Skin epidermis (tissue), 12 donors: ENCODE data around the gene CCDC112.
"Not testable (repeated sequence)": the region's sequence is repeated elsewhere in the genome, so short reads cannot be mapped to it uniquely, and the experiment has no call there.

Experiments used
- H3K27ac ChIP-seq, 21 experiments: fragments of 200-600 bp; sonication (generic) in 11 of 21; one replicate each; pipeline ENCODE4 v1.5.0; 2020; ENCODE audit warnings: mild to moderate bottlenecking in 3 of 21, inconsistent platforms in 2 of 21, moderate library complexity in 2 of 21
- H3K4me3 ChIP-seq, 7 experiments: fragments of 200-600 bp; sonication (generic) in 2 of 7; one replicate each; pipeline ENCODE4 v1.5.0; 2020; ENCODE audit warnings: inconsistent platforms in 2 of 7, mild to moderate bottlenecking in 2 of 7, moderate library complexity in 1 of 7

Gene CCDC112, protein sequence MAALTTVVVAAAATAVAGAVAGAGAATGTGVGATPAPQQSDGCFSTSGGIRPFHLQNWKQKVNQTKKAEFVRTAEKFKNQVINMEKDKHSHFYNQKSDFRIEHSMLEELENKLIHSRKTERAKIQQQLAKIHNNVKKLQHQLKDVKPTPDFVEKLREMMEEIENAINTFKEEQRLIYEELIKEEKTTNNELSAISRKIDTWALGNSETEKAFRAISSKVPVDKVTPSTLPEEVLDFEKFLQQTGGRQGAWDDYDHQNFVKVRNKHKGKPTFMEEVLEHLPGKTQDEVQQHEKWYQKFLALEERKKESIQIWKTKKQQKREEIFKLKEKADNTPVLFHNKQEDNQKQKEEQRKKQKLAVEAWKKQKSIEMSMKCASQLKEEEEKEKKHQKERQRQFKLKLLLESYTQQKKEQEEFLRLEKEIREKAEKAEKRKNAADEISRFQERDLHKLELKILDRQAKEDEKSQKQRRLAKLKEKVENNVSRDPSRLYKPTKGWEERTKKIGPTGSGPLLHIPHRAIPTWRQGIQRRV

GRCh38 chr5:115296124-115297022 lies at the start of gene CCDC112:
CCDC112 (minus strand) TSS chr5:115296654; CDS start chr5:115296543, 111 bp downstream.
- H3K27ac ChIP-seq, result peak within 1 kb of the TSS in 20 of 21 experiments; percentile 12 to 79 (median 67)
- H3K4me3 ChIP-seq, result peak within 1 kb of the TSS; percentile 65 to 91 (median 80)

GRCh38 chr5:115345344-115345743 lies 48.9 kb upstream of the CCDC112 start:
- Histone ChIP-seq H3K27ac (no peak overlapping the region), H3K4me3 (no peak overlapping the region)

DNA sequence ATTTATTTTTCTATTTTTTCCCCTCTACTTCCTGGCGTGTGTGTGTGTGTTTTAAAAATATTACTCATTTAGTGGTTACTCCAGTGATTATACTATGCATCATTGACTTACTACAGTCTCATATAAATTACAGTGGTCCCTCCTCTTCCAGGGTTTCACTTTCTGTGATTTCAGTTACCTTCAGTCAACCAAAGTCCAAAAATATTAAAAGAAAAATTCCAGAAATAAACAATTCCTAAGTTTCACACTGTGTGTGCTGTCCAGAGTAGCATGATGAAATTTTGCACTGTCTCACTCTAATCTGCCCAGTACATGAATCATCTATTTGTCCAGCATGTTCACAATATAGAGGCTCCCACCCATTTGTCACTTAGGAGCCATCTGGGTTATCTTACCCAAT lies 47.4 kb upstream of the CCDC112 start:
- Histone ChIP-seq H3K27ac (no peak overlapping the region), H3K4me3 (no peak overlapping the region)

DNA sequence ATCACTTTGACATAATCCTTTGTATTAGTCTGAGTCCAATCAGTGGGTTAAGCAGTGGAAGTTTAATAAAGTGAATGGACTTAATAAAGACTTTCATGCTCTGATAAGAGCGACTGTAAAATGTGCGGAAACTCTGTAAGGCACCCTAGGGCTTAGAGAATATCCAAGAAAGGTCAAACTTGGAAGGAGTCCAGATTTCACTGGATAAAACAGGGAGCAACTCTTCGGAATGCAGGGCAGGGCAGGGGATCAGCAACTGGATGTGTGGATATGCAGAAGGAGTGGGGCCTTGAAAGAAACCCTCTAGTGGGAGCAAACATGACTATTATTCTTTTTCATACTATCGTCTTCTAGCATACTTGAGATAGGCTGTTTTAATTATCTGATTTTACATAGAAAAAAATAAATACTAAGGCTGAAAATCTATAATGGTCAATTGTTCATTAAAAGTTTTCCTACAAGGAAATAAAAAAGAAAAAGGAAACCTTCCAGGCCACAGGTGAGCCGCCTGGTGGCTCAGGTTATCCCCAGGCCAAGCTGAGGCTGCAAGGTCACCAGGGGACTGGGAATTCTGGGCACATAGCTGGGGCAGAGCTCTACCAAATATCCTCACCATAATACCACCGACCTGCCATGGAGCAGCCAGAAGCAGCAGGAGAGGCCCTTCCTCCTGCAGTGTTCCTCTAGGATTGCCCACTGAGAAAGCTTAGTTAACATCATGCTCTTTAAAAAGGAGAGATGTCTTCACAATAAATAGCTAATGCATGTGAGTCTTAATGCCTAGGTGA lies 46.3 kb upstream of the CCDC112 start:
- Histone ChIP-seq H3K4me3 (no peak overlapping the region), H3K27ac (no peak overlapping the region)

- no peak overlapping the region for H3K4me3 ChIP-seq
- H3K27ac ChIP-seq, result no peak overlapping the region
Observed at GRCh38 chr5:115341745-115342144, 45.3 kb upstream of the CCDC112 start.

DNA sequence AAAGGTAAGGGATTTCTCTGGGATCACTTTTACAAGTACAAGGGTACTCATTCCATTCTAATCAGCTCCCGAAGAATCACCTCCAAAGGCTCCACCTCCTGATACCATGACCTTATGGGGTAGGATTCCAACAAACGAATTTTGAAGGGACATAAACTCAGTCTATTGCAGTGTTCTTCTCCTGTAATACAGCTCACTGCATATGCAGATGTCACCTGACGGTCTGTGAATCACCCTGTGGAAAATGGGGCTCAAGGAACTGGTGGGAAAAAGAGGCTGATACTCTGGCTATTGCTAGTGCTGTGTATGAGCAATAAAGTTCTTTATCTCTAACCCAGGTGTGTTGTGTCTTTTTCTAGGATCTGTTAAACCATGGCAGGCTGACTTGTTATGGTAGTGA lies 42.4 kb upstream of the CCDC112 start:
- no peak overlapping the region for H3K27ac ChIP-seq
- no peak overlapping the region for H3K4me3 ChIP-seq

DNA sequence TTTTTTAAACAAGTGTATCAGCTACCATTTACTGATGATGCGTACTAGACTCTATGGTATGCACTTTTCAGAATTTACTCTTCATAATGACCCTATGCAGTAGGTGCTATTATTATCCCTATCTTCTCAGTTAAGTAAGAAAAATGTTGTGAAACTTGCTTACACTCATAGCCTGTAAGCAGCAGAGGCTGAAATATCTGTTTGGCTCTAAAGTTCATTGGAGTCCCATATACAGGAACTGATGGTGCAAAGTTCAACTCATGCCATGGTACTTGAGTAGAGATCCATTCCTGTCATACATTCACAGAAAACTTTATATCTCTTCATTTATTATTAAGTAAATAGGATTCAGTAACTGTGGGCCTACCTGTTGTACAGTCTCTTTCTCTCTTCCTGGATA lies 41.4 kb upstream of the CCDC112 start:
- Histone ChIP-seq H3K27ac (no peak overlapping the region), H3K4me3 (no peak overlapping the region)

DNA sequence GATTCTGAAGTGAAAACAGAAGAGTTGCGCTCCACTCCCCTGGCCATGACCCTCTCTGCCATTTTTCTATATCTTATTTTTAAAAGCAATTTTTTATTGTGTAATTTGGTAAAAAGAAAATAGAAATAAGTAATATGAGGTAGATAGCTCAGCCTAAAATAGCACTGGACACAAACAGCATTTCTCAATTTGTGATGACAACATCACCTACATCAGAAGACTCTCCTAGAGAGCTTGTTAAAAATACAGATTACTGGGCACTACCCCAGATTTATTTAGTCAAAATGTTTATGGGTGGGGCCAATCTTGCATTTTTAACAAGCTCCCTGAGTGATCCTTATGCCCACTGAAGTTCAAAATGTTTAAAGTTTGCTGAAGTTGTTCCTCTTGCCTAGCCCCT lies 40.5 kb upstream of the CCDC112 start:
- Histone ChIP-seq H3K4me3 (no peak overlapping the region), H3K27ac (no peak overlapping the region)

GRCh38 chr5:115336201-115336720 lies 39.8 kb upstream of the CCDC112 start:
- Histone ChIP-seq H3K27ac (no peak overlapping the region), H3K4me3 (no peak overlapping the region)

DNA sequence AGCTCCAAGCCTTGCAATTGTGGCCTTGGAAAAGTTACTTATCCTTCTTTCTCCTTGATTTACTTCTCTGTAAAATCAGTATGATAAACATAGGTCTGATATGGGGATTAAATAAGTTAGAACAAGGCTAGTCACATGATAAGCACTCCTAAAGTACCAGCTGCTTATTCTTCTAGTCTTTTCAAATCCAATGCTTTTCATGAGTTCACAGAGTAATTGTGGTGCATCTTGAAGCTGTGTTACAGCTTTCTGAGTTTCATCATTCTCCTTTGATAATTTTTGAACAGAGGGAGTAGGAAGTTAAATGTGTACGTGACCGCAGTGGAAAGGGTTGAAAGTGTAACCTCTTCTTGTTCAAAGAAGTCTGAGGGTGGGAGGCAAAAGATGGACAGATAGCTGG lies 38.8 kb upstream of the CCDC112 start:
- Histone ChIP-seq H3K4me3 (no peak overlapping the region), H3K27ac (no peak overlapping the region)

GRCh38 chr5:115333164-115333563 lies 36.7 kb upstream of the CCDC112 start:
- no peak overlapping the region for H3K27ac ChIP-seq
- H3K4me3 ChIP-seq, result no peak overlapping the region

- H3K4me3 ChIP-seq, result no peak overlapping the region
- no peak overlapping the region for H3K27ac ChIP-seq
Observed at GRCh38 chr5:115330830-115331229, 34.4 kb upstream of the CCDC112 start.

- Histone ChIP-seq H3K4me3 (no peak overlapping the region), H3K27ac (no peak overlapping the region)
Observed at GRCh38 chr5:115329475-115329874, 33.0 kb upstream of the CCDC112 start.

GRCh38 chr5:115328617-115329274 lies 32.3 kb upstream of the CCDC112 start:
- H3K4me3 ChIP-seq, H3K27ac ChIP-seq: not testable (repeated sequence)

- H3K27ac ChIP-seq, result peak overlapping the region in 1 of 21 experiments; percentile 13
- no peak overlapping the region for H3K4me3 ChIP-seq
Observed at GRCh38 chr5:115325296-115325959, 29.0 kb upstream of the CCDC112 start.

- Histone ChIP-seq H3K27ac (no peak overlapping the region), H3K4me3 (no peak overlapping the region)
Observed at GRCh38 chr5:115324021-115324420, 27.6 kb upstream of the CCDC112 start.

GRCh38 chr5:115322729-115323128 lies 26.3 kb upstream of the CCDC112 start:
- Histone ChIP-seq H3K27ac (no peak overlapping the region), H3K4me3 (no peak overlapping the region)

DNA sequence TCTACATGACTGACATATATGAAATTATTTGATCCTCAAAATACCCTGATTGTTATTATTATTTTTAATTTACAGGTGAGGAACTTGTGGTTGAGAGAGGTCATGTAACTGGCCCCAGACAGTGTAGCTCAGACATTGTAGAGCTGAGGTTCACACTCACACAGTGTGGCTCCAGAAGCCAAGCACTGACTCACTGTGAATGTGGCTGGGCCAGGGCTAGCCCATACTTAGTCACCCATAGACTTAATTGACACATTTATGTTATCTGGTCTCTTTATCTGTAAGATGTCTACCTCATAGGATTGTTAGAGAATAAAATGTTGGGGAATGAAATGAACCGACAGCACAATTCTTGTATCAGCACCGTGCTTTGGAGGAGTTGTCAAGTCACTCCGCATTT lies 24.9 kb upstream of the CCDC112 start:
- Histone ChIP-seq H3K27ac (peak overlapping the region in 1 of 21 experiments; percentile 30), H3K4me3 (no peak overlapping the region)
